Testis (tissue), 2 donors: ENCODE data around the gene CRISPLD2.

Experiments
- CTCF ChIP-seq, 3 experiments: fragments of 450-650 bp in 2 of 3; fragments of 200-600 bp in 1 of 3; sonication (generic) in 1 of 3; IDR thresholded peaks; one replicate each; pipeline ENCODE4 v1.5.1; 2016 to 2019; ENCODE audit warnings: antibody characterized with exemption in 3 of 3, mild to moderate bottlenecking in 2 of 3, moderate library complexity in 1 of 3
- POLR2A ChIP-seq: fragments of 450-650 bp; IDR thresholded peaks from one replicate; pipeline ENCODE4 v1.6.1; 2017; ENCODE audit warnings: antibody characterized with exemption, mild to moderate bottlenecking, moderate library complexity

GRCh38 chr16:84887207-84887606, 67.4 kb downstream of the CRISPLD2 start:
- TF ChIP-seq CTCF (IDR thresholded peaks at IDR 0.05): no peak
- TF ChIP-seq POLR2A: no peak
